Middle frontal gyrus (tissue), 1 donor: ENCODE data around the gene SCUBE1.

Experiments used
- DNase-seq: peaks from one replicate; pipeline ENCODE4 v3.0.0-alpha.2; 2015; ENCODE audit warnings: low spot score; ENCODE audit errors: extremely low spot score

The SCUBE1 gene

DNA sequence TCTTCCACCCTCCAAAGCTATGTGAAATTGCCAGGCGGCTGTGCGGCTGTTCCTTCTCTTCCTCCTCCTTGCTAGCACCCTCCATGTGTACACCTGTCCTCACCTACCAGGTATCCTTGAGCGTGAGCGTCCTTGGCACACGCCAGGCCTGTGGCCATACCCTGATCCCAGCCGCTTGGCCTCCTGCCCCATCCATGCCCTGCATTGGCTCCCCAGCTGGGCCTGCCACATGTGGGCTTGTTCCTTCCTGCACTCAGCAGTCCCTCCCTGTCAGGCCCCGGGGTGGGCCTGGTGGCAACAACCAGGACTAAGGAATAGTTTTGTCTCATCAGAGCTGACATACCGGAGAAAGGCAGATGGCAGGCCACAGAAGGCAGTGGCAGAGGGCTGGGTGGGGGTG, 40.0 kb downstream of the SCUBE1 start:
- DNase-seq, result no peak

DNA sequence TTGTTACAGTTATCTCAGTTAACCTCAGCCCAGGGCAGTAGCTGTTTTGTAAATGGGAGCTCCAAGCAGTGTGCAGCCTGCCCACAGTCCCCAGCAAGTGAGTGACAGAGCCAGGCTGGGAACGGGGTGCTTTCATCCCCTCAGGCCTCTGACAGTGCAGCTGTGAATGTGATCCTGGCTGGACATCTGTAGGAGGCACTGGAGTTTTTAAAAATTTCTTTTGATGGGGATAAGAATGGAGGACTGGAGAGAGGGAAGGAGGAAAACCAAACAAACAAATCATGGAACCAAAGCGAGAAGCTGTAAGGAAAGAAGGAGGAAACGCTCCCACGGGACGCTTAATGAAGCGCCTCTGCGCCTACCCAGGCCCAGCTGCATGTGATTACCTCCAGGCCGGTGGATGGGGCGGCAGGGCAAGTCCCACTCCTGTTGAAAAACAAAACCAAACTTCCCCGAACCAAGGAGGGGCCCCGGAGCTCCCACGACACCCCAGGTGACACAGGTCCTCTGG, 40.6 kb downstream of the SCUBE1 start:
- DNase-seq, result no peak

DNA sequence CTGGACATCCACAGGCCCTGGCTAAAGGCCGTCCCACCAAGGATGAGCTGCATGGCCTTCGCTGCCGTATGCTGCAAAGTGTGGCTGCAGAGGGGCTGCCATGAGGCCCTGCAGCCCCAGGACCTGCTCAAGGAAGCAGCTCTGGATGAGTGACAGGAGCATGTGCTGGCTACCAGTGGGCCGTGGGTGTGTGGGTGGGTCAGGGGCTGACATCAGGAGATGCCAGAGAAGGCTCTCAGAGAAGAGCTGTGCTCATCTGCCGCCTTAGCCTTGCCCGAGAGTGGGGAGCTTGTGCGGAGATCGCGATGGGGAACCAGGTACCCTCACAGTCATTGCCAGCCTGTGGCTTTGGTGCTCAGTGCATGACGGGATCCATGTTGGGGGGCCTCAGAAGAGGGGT, 41.3 kb downstream of the SCUBE1 start:
- DNase-seq, result no peak

DNA sequence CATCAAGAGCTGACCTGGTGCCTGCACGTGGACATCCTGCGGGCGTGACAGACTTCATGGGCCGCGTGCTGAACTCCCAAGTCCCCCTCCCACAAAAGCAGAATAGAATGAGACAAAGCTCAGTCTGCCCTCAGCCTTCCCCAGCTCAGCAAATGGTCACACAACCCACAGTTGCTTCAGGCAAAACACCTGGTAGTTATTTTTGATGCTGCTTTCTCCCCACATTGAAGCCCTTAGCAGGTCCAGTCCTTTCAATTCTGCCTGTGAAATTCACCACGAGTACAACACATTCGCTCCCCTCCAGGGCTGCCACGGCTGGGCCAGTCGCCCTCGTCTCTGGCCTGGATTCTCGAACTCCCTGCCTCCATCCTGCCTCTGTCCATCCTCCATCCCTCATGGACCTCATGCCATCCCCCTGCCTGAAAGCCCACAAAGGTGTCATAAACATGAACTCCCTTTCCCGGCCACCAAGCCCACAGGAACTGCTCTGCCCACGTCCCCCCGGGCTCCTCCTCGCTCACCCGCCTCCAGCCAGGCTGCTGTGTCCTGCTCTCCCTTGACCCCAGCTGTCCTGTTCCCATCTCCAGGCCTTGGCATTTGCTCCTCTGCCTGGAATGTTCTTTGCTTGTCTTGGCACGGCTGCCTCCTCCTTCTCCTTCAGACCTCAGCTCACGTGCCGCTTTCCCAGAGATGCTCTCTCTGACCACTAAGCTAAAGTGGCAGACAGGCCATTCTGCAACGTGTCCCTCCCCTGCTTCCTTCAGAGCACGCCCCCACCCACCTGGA, 42.1 kb downstream of the SCUBE1 start:
- DNase-seq, result no peak

DNA sequence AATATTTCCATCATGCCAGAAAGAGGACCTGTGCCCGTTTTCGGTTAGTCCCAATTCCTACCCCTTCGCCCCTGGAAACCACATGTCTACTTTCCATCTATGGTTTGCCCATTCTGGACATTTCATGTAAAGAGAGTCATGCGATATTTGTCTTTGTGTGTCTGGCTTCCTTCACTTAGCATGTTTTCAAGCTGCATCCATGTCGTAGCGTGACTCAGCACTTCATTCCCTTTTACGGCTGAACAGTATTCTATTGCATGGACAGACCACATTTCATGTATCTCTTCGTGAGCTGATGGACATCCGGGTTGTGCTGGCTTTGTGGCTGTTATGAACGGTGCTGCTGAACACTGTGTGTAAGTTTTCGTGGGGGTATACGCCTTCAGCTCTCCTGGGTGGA, 43.4 kb downstream of the SCUBE1 start:
- DNase-seq, result no peak

DNA sequence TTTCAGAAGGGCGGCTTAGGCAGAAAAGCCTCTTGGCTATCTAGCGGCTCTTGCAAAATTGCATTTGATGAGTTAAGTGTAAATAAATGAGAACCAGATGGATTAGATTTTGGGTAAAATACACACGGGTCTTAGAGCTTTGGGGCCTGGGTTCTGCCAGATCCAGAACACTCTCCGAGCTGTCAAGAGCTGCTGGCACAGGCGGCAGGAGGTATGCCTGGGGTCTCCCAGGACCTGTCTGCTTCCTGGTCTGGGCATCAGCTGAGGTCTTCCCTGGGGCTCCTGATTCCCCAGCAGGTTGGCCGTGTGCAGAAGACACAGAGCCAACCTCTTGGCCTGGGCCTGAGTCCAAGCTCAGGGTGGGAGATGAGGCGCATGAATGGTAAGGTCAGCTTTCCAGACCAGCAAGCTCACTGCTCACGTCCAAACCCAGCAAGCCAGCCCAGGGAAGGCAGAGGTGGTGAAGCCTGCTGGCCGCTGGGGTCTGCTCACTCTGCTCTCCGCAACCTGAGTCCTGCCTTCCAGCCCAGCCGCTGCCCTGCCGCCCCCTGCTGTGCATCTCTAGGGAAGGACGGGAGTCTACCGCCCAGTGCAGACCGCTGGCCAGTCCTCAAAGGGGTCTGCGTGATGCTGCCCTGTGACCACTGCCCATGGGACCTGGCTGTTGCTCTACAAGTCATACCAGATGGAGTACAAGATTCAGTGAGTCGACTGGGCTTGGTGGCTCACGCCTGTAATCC, 44.9 kb downstream of the SCUBE1 start:
- no peak for DNase-seq

DNA sequence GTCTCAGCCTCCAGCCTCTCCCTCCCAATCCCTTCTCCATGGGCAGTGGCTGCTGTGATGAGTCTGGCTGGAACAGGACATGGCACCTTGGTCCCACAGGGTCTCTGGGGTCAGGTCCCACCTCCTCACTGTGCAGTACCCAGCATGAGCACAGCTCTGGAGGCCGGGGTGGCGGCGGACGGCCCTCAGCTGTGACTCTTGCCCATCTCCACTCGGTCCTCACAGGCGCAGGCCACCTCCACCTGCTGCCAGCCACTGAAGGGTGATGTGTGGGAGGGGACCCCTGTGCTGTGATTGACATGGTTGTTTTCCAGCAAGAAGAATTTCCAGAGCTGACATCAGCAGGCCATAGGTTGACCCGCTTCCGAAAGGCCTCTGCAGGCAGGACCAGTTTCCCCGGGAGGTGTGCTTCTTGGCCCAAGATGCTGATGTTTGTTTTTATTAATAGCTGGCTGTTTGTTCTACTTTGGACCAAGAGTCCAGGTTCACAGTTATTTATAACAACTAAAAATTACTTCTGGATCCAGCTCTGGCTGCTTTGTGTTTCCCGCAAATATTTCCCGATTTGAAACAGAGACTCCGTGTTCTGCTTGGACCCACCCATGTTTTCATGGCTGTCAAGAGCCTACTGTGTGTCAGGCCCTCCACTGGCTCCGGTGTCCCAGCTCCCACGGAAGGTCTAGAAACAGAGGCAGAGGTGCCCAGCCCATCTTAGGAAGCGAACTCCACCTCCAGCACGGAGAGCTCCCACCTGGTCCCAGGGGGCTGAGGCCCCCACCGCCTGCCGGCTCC, 45.7 kb downstream of the SCUBE1 start:
- no peak for DNase-seq

DNA sequence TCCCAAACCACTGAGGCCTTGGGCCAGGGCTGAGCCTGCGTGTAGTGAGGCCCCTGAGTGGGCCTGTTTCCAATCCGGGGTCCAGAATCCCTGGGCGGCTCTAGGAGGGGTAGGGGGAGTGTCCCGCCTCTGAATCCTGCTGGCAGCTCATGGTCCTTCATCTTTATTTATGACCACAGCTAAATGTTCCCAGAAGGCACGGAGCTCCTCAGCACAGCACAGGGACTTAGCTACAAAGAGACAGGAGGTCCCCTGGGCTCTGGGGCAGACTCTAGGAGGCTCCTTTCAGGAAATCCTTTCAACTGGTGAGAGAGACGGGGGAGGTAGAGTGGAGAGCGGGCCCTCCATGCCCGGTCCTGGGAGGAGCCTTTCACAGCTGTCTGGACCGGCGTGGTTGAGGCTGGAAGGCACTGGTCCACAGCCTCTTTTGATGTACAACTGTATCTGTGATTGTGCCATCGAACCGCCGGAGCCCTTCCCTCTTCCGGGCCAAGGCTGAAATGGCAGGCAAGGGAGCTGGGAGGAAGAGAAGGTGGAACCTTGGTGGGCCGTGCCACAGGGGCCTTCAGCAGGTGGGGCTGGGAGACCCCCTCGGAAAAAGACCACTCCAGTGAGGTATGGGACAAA, 46.8 kb downstream of the SCUBE1 start:
- no peak for DNase-seq

DNA sequence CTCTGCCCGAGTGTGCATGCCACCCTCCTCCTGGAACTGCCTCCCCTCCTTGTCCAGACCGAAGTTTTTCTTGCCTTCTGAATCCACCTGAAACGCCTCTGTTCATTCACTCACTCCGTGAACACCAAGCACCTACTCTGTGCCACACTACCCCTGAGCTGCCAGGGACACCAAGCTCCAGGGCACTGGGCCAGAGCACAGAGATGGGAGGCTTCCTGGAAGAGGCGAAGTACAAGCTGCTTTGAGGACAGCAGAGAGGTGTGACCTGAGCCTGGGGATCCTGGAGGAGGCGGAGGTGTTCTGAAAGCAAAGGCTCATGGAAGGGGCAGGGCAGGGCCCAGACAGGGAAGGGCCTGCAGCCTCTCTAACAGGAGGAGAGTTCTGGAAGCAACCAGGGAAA, 47.5 kb downstream of the SCUBE1 start:
- DNase-seq, result no peak

DNA sequence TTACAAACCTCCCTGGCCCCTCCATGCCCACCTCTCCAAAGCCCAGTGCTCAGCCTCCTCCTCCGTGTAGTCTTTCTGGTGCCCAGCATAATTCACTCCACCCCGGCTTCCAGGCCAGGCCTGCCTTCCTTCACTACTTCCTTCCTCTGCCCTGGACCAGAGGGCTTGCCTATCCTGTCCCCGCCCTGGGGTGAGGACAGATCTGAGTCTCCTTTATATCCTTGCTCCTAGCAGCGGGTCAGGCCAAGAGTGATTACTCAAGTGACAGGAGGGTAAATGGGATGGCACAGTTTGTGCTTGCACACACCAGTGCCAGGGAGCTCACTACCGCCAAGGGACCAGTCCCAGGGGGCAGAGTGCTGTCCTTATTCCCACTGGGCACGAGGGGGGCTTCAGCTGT, 48.0 kb downstream of the SCUBE1 start:
- DNase-seq, result no peak

DNA sequence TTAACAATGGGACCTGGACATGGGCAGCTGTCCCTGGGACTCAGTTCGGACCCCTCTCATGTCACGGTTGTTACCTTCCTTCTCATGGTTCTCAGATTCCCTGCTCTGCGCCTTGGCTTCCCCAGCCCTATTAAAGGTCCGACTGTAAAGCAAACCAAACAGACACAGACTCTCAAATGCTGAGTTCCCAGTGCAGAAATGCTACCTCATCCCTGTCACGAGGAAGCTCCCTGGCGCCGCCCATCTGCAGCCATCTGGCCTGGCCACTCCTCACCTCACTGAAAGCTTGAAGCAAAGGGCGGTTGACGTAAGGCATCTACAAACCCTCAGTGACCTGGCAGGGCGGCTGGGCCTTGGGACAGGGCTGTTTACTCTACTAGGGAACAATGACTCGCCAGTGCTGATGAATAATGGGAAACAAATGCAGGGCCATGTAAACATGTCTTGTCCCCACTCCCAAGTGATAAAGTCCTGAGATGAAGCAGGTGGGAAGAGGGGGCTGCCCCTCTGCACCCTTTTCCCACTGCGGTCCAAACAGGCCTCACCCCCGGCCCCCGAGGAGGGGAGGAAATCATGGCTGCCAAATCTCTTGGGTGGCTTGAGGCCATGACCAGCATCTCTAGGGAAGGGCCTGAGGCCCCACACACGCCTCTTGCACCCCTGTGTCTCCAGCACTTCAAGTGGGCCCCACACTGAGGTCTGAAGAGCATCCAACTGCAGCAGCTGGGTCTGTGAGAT, 49.3 kb downstream of the SCUBE1 start:
- no peak for DNase-seq

DNA sequence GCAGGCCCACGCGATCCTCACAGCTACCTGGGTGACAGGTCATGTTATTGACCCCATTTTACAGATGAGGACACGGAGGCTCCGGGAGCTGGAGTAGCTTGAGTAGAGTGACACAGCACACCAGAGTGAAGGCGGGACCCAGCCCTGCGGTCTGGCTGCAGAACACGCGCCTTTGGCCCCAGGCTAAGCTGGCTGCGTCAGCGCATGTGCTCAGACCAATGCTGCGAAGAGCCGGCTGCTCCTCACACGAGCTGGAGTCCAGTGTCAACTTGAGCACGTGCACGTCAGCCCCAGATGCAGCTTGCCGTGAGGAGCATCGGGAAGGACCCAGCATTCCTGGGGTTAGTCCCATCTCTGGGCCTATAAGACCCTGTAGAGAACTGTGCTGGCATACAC, 49.9 kb downstream of the SCUBE1 start:
- DNase-seq, result no peak

DNA sequence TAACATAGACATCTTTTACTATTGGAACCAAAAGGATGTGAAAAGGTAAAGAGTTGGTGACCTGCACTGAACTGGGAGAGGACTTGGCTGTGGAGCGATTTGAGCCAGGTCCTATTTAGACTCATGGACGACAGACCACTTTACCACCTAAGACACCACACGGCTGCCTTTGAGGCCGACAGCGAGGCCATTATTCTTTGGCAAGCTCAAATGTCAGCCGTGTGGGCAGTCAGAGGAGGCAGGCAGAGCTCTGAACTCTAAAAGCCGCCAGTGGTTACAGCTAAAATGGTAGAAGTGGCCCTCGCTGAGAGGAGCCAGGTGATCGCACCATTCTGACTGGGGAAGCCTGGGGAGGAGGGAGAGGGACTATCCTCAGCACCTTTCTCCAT, 50.5 kb downstream of the SCUBE1 start:
- no peak for DNase-seq

DNA sequence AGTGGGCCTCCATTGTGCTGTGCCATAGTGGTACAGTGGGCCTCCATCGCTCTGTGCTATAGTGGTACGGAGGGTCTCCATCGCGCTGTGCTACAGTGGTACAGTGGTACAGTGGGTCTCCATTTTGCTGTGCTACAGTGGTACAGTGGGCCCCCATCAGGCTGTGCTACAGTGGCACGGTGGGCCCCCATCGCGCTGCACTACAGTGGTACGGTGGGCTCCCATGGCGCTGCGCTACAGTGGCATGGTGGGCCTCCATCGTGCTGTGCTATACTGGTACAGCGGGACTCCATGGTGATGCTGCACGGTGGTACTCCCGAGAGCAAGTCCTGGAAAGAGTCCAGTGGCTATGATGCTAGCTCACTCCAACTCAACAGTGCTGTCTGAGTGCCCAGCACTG, 51.8 kb downstream of the SCUBE1 start:
- no peak for DNase-seq

DNA sequence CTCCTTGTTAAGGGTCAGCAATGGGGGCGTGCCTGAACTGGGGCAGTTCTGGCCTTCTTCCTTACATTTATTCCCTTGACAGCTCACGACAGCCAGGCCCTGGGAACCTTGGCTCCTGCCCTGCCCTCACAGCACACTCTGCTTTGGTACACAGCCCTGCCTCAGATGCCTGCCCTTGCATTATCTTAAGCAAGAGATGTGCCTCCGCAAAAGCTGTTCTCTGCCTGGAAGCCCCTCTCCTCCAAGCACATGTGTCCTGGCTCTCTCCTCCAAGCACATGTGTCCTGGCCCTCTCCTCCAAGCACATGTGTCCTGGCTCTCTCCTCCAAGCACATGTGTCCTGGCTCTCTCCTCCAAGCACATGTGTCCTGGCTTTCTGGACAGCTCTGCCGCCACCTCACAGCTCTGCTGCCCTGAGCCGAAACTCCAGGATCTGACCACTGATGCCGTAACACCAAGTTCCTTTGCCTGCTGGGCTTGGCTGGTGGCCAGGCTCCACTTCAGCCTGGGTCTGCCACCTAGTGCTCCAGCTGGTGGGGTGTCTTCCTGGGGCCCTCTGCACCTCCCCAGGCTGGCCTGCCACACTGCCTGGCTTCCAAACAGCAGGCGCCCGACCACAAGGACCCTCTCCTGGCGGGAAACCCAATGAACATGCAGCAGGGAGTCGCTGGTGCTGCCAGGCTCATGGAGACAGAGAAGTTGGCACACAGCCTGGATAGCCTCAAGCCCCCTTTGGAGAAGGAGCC, 53.0 kb downstream of the SCUBE1 start:
- no peak for DNase-seq

DNA sequence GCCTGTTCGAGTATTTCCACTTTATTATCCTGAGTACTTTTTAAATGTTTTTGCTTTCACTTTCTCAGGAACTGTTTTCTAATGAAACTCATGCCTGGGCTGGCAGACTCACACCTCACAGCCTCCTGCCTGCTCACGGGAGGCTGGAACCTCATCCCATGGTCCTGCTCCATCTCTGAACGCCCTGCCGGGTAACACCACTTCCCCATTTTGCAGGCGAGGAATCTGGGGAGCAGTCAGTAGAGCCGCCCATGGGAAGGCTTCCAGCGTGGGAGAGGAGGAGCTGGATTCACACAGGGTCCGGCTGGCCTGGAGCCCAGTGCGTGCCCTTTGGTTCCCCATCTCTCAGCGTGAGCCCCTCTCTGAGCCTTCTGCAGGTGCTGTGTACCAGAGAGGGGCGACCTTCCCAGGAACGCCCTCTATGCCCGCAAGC, 53.6 kb downstream of the SCUBE1 start:
- no peak for DNase-seq

DNA sequence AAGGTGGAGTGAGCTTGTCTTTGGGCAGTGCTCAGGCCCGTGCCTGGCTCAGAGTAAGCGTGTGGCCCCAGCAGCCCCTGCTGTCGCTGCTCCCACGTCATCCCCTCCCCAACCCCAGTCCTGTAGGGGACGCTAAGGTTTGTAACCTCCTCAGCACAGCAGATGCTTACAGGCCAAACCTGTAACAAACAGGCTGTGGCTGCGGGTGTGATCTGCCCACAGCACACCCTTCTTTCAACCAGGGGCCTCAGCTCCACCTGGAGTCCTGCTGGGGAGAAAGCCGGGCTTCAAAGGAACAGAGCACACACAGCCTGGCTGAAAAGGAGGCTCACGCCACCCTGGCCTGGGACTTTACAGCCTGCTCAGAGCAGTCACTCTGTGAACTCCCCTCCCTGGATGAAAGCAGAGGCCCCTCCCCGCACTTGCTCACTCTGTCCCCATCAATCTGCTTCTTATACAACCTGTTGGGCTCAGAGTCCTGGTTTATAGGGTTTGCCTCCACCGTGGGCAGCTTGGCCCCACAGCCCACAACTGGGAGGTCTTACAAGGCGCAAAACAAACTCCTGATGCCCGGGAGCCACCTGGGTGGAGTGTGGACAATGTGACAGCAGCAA, 54.3 kb downstream of the SCUBE1 start:
- DNase-seq, result no peak

DNA sequence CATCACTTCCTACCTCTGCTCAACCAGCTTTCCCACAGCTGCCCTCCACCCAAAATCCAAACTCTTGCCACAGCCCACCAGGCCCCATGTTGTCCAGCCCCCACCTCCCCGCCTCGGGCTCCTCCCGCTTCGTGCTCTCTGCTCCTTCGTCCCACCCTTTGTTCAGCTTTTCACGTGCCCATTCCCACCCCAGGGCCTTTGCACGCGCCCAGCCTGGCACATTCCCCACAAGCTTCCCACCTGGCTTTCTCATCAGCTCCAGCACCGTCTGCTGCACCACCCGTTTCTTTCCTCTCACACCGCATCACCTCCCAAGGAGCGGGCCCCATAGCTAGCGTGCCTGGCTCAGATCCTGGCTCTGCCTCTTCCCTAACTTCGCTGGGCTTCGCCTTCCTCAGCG, 54.8 kb downstream of the SCUBE1 start:
- DNase-seq, result no peak

DNA sequence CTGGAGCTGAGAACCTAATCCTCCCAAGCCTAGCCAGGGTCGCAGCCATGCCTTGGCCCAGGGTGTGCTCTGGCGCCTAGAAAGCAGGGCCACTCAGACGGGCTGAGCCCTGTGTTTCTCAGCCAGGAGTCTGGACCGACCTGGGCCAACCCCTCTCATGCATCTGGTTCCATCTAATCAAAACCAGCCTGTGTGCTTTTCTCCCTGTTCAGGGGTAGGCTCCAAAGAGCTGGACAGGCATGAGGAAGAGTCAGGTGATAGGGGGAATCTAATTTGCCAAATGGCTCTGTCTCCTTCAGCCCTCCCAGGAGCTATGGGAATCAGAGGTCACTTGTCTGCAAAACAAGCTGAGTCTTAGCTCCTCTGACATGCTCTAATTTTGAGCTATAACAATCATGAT, 55.7 kb downstream of the SCUBE1 start:
- DNase-seq, result no peak

DNA sequence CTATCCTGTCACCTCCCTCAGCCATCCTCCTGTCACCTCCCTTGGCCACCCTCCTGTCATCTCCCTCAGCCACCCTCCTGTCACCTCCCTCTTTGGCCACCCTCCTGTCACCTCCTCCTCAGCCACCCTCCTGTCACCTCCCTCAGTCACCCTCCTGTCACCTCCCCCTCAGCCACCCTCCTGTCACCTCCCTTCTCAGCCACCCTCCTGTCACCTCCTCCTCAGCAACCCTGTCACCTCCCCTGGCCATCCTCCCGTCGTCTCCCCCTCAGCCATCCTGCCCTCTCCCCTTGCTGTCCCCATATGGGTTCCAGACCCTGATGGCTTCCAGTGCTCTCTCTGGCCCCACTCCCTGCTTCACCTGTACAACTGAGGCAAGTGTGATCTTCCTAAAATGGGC, 61.8 kb downstream of the SCUBE1 start:
- no peak for DNase-seq
